ENCODE results near the gene SHOC2.
A peak's percentile ranks its signal among the peaks of the same experiment; 100 is the strongest.
"Not testable (repeated sequence)": the region's sequence is repeated elsewhere in the genome, so short reads cannot be mapped to it uniquely, and the experiment has no call there.

Gene SHOC2

GRCh38 chr10:110901954-110902819, 17.2 kb upstream of the SHOC2 start:
- DNase-seq, result peak; percentile 35

- no peak for DNase-seq
Observed at GRCh38 chr10:110903280-110904278, 15.8 kb upstream of the SHOC2 start.

GRCh38 chr10:110910138-110910537, 9.3 kb upstream of the SHOC2 start:
- no peak for DNase-seq

- no peak for DNase-seq
Observed at GRCh38 chr10:110912374-110912773, 7.0 kb upstream of the SHOC2 start.

- DNase-seq, result no peak
Observed at GRCh38 chr10:110914431-110914830, 5.0 kb upstream of the SHOC2 start.

- DNase-seq, result no peak
Observed at GRCh38 chr10:110915035-110915434, 4.4 kb upstream of the SHOC2 start.

GRCh38 chr10:110915600-110915999, 3.8 kb upstream of the SHOC2 start:
- DNase-seq, result not testable (repeated sequence)

GRCh38 chr10:110916554-110917346, 2.7 kb upstream of the SHOC2 start:
- DNase-seq, result no peak

GRCh38 chr10:110918269-110918642, 1.1 kb upstream of the SHOC2 start:
- peak; percentile 82 for DNase-seq

GRCh38 chr10:110918643-110919348, 608 bp upstream of the SHOC2 start, which contains the start of gene BBIP1:
TSS of gene BBIP1 (minus strand) at chr10:110919180. CDS start at chr10:110918157, 1,023 bp downstream.
- no peak for DNase-seq

- DNase-seq, result no peak
Observed at GRCh38 chr10:110919971-110920881, 822 bp downstream of the SHOC2 start.

- DNase-seq, result no peak
Observed at GRCh38 chr10:110923856-110924493, 4.6 kb downstream of the SHOC2 start.

GRCh38 chr10:110927461-110927860, 8.1 kb downstream of the SHOC2 start:
- no peak for DNase-seq

GRCh38 chr10:110931769-110932381, 12.5 kb downstream of the SHOC2 start:
- DNase-seq, result no peak

- no peak for DNase-seq
Observed at GRCh38 chr10:110932505-110933180, 13.2 kb downstream of the SHOC2 start.

- DNase-seq, result no peak
Observed at GRCh38 chr10:110936757-110937156, 17.4 kb downstream of the SHOC2 start.

GRCh38 chr10:110939419-110939818, 20.0 kb downstream of the SHOC2 start:
- DNase-seq, result no peak

GRCh38 chr10:110944792-110945396, 25.5 kb downstream of the SHOC2 start:
- no peak for DNase-seq

- DNase-seq, result no peak
Observed at GRCh38 chr10:110946496-110946895, 27.1 kb downstream of the SHOC2 start.

Data from stimulated activated CD4-positive, alpha-beta T cell treated with anti-CD3 and anti-CD28 coated beads, Interleukin-4, amount 100 ng/mL, for 1 hour (primary cell).